T-helper 1 cell (primary cell): ENCODE measurements around the gene CRP.
"Not testable (repeated sequence)": the region's sequence is repeated elsewhere in the genome, so short reads cannot be mapped to it uniquely, and the experiment has no call there.

Source experiments
- DNase-seq, 5 donors: peaks; one replicate each; pipeline ENCODE4 v3.0.0-alpha.2; 2012 to 2020
- total RNA-seq, 4 donors: gene quantifications; one replicate each; lab custom pipeline; 2026; lab: John Stamatoyannopoulos, UW

The CRP gene, protein sequence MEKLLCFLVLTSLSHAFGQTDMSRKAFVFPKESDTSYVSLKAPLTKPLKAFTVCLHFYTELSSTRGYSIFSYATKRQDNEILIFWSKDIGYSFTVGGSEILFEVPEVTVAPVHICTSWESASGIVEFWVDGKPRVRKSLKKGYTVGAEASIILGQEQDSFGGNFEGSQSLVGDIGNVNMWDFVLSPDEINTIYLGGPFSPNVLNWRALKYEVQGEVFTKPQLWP
- 0 reads per million in 4 donors for total RNA-seq

DNA sequence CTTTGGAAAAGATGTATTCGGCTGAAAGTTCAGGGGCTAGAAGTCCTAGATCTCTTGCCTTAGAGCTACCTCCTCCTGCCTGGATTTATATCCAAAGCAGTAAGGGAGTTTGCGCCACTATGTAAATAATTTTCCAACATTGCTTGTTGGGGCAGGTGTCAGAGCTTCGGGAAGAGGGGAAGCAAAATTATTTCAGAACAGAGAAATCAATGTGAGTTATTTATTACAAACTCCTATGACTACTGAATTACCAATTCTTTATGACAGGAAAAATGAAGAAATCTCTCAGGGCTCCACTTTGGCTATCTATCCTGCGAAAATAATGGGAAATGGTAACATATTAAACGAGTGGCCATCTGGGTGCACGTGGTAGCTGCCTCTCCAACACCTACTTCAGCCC lies at the start of gene CRP:
CRP (minus strand) TSS at position 61 of the 400 bp plus-strand sequence. CDS start 104 bp downstream, outside the sequence.
- no peak for DNase-seq

DNA sequence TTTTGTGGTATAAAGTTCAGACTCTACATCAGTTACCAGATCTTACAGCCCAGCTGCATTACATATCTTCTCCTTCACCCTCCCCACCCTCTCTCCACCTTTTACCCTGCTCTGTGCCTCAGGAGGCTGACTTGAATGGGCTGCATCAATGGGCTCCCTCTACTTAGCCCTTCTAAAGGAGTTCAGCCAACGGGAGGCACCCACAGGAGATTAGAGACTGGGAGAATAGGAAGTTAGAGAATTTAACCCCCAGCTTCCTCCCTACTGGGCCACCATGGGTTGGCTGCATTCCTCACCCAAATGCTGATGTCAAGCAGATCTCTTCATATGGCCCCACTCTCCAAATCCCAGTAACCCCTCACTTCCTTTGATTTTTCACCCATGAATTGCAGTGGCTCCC lies 49.3 kb upstream of the CRP start:
- no peak for DNase-seq

DNA sequence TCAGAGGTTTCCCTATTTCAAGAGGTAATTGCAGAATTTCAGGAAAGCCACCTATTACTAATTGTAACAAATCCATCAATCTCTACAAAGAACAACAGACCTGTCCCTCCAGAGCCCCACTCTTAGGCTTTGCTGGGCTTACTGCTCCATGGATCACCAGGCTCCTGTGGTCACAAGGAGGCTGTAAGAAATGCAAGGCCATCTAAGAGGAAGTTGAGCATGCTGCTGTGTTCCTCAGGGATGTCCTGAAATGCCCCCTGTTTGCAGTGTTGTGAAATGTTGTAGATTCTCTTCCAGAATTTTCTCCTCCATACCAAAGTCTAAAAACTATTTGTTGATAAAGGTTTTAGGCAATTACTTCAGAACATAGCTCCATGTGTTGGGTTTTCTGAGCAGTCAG lies 42.0 kb upstream of the CRP start:
- no peak for DNase-seq

DNA sequence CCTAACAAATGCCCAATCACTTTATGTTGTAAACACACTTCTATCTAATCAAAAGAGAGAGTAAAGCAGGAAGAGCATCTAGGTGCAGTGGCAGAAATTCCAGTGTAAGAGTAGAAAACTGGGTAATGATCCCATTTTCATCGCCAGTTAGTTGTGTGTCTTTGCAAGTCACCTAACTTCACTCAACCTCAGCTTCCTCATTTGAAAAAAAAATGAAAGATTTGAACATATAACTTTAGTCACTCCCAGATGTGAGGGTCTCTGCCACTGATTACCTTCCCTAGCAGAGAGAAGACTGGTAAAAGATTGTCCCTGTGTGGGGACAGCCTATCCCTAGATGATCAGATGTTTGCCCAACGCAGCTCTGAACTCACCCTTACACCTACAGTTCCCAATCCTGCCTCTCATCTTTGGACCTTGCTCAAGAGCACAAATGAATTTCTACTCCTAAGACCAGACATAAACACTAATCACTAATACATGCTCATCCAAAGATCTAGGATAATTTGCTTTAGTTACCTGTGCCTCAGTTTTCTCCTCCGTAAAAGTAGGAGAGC lies 41.1 kb upstream of the CRP start:
- DNase-seq = no peak

DNA sequence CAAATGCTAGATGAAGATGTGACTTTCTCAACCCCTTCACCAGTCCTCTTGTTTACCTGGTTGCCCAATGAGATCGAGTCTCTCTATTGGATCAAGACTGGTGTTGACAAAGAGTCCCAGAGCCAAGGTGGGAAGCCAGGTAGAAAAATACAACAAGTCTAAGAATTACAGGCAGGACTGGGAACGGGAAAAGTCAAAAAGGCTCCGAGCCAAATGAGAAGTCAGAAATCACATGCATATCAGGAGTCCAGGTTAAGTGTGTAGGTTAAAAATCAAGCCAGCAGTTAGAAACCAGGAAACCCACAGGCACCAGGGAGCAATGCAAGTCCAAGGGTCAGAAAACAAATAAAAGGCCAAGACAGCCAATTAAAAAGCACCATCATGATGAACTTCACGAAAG lies 39.0 kb upstream of the CRP start:
- DNase-seq = no peak

DNA sequence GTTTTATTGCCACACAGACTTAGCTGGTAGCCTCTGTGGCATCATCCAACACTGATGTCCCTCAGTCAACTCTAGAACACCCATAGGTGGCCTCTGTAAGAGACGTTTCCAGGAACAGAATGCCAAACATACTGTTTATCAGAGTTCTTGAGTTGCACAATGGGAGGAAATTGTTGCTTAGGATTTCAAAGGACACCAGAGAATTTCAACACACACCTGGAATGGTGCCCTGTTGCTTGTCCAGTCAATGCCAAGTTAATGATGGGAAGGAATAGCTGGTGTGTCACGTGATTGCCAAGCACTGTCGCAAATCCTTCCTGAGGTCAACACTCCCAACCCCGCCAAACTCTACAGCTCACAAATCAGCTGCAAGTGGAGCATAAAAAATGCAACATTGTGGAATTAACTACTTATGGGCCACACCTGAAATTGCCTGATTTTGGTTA lies 37.8 kb upstream of the CRP start:
- no peak for DNase-seq

DNA sequence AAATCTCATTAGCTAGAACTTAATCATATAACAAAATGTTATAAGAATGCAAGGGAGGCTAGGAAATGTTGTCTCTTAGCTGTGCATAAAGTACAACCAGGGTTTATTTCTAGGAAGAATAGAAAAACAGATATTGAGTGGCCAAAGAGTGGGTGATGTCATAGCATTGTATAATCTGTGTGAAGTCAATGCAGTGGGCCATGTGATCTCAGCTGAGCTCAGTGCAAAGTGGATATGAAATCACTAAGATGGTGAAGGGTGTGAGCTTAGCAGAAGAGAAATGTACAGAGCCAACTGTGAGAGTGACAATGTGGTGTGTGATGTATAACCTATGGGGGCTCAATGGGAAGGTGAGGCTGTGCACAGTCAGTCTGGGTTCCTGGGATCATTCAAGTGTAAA lies 36.6 kb upstream of the CRP start:
- DNase-seq = no peak

DNA sequence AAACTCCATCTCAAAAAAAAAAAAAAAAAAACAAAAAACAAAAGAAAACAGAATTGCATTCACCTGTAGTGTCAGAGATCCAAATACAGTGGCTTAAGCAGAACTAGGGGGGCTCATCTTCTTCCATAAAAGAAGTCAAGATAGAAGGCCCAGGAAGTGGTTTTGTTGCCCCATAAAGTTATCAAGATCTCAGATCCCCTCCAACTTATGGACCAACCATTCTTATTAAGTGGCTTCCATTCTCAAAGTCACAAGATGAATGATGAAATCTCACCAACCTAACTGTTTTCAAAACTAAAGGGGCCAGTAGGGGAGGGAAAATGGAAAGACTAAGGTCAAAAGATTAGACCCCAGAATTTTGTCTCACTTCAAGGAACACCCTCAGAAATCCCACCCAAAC lies 36.2 kb upstream of the CRP start:
- DNase-seq = no peak

DNA sequence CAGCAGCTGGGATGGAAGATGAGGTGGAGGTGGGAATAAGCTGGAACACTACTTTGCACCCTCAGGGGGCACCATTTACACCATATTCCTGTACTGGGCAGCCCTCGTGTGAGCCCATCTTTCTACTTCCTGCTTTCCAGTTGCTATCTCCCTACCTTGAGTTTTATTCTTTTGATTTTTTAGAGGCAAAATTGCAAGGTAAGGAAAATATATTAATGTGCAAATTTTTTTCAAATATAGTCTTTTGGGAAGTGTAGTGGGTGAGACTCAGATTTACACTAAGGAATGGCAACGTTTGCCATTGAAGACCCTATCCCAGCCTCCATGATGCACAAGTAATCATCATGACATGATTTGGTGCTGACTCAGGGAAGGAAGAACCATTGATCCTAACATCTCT lies 35.2 kb upstream of the CRP start:
- no peak for DNase-seq

DNA sequence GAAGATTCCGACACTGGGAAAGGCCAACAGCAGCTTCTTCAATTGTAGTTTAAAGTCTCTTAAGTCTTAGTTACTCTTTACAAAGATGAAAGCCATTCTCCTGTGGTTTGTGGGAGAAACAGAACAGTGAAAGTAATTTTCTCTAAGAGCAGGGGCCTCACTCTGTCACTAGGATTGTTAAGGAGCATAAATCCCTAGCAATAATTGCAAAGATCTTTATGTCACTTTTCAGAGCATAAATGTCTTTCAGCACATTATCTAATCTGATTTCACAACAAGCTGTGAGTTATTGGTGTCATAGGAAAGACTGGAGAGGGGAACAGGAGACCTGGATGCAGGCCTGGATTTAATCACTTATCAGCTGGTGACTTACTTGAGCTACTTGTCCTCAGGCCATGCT lies 34.0 kb upstream of the CRP start:
- no peak for DNase-seq

DNA sequence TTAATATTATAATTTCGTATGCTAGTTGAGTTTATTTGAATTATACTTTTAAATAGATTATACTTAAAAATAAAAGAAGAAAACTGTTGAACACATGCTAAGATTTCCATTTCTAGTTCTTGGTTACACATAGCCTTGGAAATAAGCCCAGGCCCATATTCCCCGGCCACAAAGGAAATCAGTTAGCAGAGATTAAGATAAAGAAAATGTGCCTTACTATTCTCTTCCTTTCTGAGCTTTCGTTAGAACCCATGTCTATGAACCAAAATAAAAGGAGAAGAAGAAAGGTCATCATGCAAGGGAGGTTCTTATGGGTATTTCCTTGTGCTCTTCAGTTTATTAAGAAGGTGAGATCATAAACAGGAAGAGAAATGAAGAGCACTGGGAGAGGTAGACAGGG lies 32.3 kb upstream of the CRP start:
- no peak for DNase-seq

DNA sequence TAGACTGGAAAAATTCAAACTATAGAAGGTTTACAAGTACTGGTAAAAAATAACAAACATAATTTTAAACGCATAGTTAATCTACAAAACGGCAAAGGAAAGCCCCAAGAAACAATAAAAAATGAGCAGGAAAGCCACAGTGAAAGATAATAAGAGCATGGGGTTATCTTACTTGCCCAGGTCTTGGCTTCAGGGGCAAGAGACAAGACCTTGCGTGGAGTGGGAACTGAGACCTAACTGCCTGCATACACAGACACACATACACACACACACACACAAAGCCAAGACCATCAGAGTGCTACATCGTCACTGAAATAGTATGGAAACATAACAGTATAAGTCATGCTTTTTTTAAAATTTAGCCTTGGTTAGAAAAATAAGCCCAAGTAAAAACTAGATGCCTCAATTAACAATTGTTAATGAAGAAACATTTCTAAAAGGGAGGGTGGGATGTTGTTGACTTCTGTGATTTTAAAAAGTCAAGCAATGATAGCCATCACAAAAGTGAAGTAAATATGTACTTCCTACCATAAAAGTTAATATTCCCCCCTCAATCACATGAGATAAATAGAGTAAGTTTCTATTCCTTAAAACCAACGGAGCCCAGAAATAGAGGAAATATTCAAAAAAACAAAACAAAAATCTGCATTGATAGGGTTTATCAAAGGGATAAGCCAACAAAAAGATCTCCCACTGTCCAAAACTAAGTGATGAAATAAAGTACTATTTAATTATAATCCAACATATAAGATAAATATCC lies 29.4 kb upstream of the CRP start:
- no peak for DNase-seq

DNA sequence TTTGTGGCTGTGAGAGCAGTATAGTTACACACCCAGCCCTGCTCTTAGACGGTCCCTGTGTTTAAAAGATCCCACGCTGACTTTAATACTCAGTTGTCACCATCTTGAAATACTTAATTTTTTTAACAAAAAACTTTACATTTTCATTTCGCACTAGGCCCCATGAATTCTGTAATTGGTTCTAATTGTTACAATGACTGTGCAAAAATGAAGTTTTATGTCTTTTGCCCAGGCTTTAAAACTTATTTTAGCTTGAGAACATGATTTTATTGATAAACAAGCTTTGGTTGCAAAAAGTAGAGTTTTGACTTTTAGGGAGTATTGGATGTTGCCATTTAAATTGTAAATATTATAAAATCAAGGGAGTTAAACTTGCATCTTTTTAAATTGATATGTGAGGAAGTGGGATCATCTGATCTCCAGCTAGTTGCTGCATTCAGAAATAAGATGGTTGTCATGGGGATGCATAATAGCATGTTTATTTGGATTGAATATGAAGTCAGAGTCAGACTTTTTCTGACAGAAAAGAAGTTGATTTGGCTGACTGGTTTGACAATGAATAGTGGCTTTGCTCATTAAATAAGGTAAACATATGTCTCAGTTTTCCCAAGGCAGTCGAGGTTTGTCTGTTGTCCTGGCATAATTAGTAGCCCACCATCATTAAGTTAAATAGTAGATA lies 23.0 kb upstream of the CRP start:
- no peak for DNase-seq

DNA sequence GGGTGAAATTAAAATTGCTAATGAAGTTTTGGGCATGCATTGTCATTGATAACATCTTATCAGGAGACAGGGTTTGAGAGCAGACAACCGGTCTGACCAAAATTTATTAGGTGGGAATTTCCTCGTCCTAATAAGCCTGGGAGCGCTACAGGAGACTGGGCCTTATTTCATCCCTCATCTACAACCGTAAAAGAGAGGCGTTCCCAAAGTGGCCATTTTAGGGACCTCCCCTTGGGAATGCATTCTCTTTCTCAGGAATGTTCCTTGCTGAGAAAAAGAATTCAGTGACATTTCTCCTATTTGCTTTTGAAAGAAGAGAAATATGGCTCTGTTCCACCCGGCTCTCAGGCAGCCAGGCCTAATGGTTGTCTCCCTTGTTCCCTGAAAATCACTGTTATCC lies 8.8 kb upstream of the CRP start:
- DNase-seq = not testable (repeated sequence)

DNA sequence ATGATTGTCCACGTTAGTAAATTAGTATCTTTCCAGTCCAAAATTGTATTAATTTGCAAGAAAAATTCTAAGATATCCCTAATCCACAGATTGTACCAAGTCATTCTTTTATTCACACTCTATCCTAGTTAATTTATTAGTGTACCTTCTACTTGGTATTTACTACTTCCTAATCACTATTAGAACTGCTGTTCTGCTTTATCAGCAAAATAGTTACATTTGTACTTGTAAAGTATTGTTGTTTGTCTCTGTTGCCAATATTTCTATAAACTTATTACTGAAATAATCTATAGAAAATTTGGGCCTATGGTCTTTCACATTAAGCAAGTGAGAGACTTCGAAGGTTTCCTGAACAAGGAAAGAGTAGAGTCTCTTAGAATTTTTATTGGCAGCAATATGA lies 5.6 kb upstream of the CRP start:
- no peak for DNase-seq

DNA sequence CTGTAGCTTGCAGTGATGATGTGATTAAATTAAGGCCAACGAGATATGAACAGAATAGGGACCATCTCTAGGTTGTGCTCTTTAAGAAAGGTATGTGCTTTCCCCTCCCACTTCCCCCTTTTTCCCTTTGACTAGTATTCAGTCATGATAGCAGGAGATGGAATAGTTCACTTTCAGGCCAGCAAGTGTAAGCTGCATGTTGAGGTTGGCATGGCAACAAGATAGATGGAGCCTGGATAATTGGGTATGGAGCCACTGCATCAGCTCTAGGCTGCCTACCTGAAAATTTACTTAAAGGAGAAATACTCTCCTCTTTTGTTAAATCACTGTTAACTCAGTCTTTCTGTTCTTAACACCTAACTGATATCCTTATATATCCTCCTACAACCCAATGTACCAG lies 1.5 kb upstream of the CRP start:
- DNase-seq = no peak

DNA sequence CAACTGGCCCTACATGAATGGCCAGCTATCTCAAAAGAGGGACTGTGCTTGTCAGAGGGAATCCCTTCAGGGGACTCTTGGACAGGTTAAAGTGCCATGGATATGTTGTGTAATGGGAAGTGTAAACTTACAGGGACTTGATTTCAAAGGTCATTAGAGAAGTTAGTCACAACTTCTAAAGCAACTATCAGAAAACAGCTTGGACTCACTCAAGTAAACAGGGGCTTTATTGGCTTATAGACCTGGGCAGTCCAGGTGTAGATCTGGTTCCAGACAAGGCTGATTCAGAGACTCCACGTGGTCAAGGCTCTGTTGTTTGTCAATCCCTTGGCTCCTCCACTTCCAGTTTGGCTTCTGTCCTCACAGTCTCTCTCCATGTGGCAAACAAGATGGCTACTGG lies 2.3 kb downstream of the CRP start:
- DNase-seq = no peak

DNA sequence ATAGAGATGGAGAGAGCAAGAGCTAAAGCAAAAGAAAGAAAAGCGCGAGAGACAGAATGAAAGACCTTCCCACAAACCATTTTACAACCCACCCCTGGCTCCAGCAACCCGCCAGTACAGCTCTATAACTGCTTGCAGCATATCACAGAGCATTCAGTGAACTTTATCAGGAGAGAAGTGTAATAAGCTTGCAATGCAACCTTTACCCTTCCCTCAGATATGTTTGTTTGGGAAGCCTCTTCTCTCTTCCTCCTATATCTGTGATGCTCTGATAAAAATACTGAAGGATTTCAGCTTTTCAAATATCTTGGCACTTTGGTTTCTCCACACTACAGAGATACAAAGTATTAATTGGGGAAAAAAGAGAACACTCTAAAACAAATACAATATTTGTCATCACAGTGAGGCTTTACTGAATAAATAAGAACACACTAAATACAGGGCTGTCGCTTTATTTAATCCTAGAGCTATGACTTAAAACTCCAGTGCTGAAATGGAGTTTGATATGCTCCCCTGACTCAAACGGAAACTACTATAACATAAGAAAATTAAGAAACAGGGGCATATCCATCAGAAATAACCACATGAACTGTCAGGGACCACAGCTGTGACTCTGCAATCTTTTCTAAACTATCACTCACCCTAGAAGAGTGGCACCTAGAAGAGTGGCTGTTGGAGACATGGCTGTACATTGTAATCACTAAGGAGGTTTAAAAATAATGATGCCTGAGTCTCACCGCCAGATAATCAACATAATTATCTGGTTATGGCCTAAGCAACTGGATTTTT lies 6.7 kb downstream of the CRP start:
- DNase-seq = no peak

DNA sequence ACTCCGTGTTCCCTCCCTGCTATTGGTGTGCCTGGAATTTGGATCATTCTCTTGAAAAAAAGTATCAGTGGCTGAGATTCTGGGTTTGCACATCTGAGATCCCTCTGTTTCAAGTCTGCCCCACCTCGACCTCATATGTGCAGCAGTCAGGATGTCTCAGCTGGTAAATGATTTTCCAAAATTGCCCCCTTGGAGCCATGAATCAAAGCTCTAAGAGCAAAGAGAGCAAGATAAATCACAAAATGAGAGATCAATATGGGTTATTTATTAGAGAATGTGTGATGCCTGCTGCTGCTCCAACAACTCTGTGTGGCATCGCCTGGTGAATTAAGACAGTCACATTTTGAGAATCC lies 8.5 kb downstream of the CRP start:
- DNase-seq = no peak

DNA sequence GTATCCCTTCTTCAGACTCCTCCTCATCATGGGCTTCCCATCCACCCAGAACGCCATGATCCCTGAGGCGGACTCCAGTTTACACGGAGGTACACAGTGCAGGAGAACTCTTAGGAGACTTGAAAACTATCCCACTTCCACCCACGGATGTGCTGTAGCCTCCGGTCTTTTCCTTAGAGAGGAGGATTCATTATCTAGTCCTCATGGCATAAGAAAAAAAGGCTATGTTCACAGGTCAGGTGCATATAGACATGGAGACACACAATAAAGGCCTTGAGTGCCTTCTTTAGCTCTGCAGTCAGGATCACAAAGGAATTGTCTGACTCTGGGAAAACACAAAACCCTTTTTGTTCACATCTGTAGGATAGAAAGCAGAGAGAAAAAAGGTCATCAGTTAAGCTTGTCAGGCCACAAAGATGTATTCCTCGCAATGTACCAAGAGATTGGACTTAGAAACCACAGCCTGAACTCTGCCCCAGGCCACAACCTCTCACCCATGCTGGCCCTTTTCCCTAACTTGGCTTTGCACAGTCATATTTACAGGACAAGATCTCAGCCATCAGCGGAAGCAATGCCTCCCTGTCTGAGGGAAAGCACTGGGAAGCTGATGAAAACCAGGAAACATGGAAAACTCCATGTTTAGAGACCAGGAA lies 9.0 kb downstream of the CRP start:
- DNase-seq = no peak

DNA sequence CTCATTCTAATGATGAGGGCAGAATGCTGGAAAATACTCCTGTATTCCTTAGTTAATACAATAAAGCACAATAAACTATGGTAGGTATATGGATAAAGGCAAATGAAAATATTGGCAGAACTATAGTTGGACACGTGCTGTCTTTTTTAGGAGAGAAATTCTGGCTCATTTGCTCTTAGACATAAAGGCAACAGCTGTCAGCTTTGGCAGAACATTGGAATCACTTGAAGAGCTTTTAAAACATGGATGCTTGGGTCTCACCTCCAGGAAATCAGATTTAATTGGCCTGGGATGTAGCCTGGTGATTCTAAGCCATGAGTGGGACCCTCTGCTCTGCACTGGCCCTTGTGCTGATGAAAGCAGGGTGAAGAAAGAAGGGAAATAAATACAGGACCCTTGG lies 9.9 kb downstream of the CRP start:
- no peak for DNase-seq

DNA sequence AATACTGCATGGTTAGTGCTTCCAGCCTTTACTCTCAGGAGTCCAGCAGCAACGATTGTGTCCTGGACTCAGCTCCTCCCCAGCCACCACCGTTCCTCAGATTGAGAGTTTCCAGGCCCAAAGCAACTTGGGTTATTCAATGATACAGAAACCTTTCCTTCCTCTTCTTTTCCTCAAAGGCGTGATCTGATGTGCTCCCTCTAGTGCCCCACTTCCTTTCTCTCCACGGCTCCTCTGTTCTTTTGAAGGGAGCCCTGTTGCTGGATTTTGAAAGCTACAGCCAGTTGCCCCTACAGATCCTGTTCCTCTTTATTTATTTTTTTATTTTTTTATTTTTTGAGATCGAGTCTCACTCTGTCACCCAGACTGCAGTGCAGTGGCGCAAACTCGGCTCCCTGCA lies 14.1 kb downstream of the CRP start:
- no peak for DNase-seq

DNA sequence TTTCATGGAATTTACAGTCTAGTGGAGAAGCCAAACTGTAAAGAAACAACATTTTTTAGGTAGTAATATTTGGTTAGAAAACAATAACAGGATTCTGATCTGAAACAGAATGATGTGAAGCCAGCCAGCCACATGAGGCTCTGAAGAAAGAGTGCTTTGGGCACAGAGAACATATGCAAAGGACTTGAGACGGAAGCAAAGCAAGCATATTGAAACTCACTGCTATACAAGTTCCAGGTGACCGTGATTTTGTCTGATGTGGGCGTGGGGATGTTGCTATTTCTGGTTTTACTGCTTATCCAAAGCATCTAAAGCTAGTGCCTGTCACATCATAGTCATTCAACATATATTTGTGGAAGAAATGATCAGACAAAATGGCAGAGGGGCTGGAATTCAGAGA lies 14.7 kb downstream of the CRP start:
- DNase-seq = no peak
